Lower leg skin (tissue), 3 donors: ENCODE measurements around the gene STRIT1.

Experiments
- CTCF ChIP-seq, 3 donors: fragments of 450-650 bp; IDR thresholded peaks; one replicate each; pipeline ENCODE4 v1.5.1; 2016; ENCODE audit warnings: antibody characterized with exemption in 3 of 3, mild to moderate bottlenecking in 3 of 3, moderate library complexity in 2 of 3
- POLR2A ChIP-seq, 2 donors: fragments of 450-650 bp; IDR thresholded peaks; one replicate each; pipeline ENCODE4 v1.6.1; 2016 to 2017; ENCODE audit warnings: antibody characterized with exemption in 2 of 2, mild to moderate bottlenecking in 1 of 2, moderate library complexity in 1 of 2

- TF ChIP-seq POLR2A (IDR thresholded peaks at IDR 0.05) (no peak), CTCF (IDR thresholded peaks at IDR 0.05) (no peak)
These were observed 2.9 kb upstream of the STRIT1 start for GRCh38 chr3:155296413-155296812.
